CD4-positive, CD25-positive, alpha-beta regulatory T cell (primary cell): ENCODE data around the gene RLN1. TPM values are rescaled to one million over a fixed set of nuclear protein-coding genes. Genes with fewer than 3 reads are reported as not detected.
"Not testable (repeated sequence)": the region's sequence is repeated elsewhere in the genome, so short reads cannot be mapped to it uniquely, and the experiment has no call there.

Experiments used
- ATAC-seq, 2 donors: fragments of 150-1000 bp; cut with Tn5 transposase; one replicate each; pipeline ENCODE4 v1.10.0; 2021; ENCODE audit warnings: low read depth in 2 of 2, moderate number of reproducible peaks in 2 of 2, moderate library complexity in 1 of 2
- DNase-seq, 3 donors: peaks; one replicate each; pipeline versions ENCODE4 v3.0.0 to v3.0.0-alpha.2; 2012 to 2022; ENCODE audit warnings: mixed read lengths in 1 of 3
- H3K27ac ChIP-seq: one replicate; pipeline ENCODE4 v1.7.0; 2013; ENCODE audit warnings: mild to moderate bottlenecking, low read length; ENCODE audit not compliant: insufficient read depth, poor library complexity, severe bottlenecking
- H3K27me3 ChIP-seq: one replicate; pipeline ENCODE4 v1.7.0; 2013; ENCODE audit warnings: low read length; ENCODE audit not compliant: control insufficient read depth, insufficient read depth
- H3K36me3 ChIP-seq: one replicate; pipeline ENCODE4 v1.7.0; 2013; ENCODE audit warnings: mild to moderate bottlenecking, low read length, moderate library complexity; ENCODE audit not compliant: control insufficient read depth, insufficient read depth
- H3K4me1 ChIP-seq: 2 replicates; pipeline ENCODE4 v1.7.0; 2013; ENCODE audit warnings: mild to moderate bottlenecking, low read length; ENCODE audit not compliant: insufficient read depth, control insufficient read depth, poor library complexity, severe bottlenecking
- H3K4me3 ChIP-seq: one replicate; pipeline ENCODE4 v1.7.0; 2013; ENCODE audit warnings: low read depth, mild to moderate bottlenecking, low read length, moderate library complexity
- H3K9me3 ChIP-seq, 2 experiments: 1 replicate in 1 of 2; 2 replicates in 1 of 2; pipeline ENCODE4 v1.7.0; 2013; ENCODE audit warnings: low read length in 2 of 2, mild to moderate bottlenecking in 1 of 2, moderate library complexity in 1 of 2; ENCODE audit not compliant: control insufficient read depth in 2 of 2
- H3K27ac Mint-ChIP-seq, 3 donors: one replicate each; pipeline ENCODE4 v1.8.0; 2020 to 2022; ENCODE audit warnings: mild to moderate bottlenecking in 3 of 3, mixed read lengths in 3 of 3, moderate library complexity in 2 of 3
- H3K27me3 Mint-ChIP-seq: one replicate; pipeline ENCODE4 v1.8.0; 2022; ENCODE audit warnings: mild to moderate bottlenecking, mixed read lengths
- H3K36me3 Mint-ChIP-seq: one replicate; pipeline ENCODE4 v1.8.0; 2020; ENCODE audit warnings: mixed read lengths
- H3K4me1 Mint-ChIP-seq, 4 donors: one replicate each; pipeline ENCODE4 v1.8.0; 2020 to 2022; ENCODE audit warnings: mixed read lengths in 4 of 4, mild to moderate bottlenecking in 1 of 4
- H3K4me3 Mint-ChIP-seq, 4 donors: one replicate each; pipeline ENCODE4 v1.8.0; 2020 to 2022; ENCODE audit warnings: mild to moderate bottlenecking in 4 of 4, mixed read lengths in 4 of 4, moderate library complexity in 3 of 4
- H3K9me3 Mint-ChIP-seq, 7 donors: one replicate each; pipeline ENCODE4 v1.8.0; 2020 to 2022; ENCODE audit warnings: mixed read lengths in 7 of 7, mild to moderate bottlenecking in 3 of 7, moderate library complexity in 2 of 7
- polyA plus RNA-seq, 4 donors: library from polyadenylated mRNA; unstranded; fragments of 300-500 nt; fragmentation: Illumina TruSeq; gene quantifications; one replicate each; pipeline ENCODE4 v1.2.3, GENCODE V29; 2021
- total RNA-seq: library from RNA; stranded (reverse); gene quantifications from one replicate; pipeline ENCODE4 v1.2.3, GENCODE V29; 2022

RLN1 gene
- total and polyA plus RNA-seq, 5 donors from 2014 or later = 0.79 to 3.2 (median 2.6) TPM

- not testable (repeated sequence) for H3K4me3 ChIP-seq, H3K36me3 ChIP-seq, H3K4me1 ChIP-seq, H3K4me1 Mint-ChIP-seq, H3K27me3 ChIP-seq, H3K27me3 Mint-ChIP-seq, H3K27ac Mint-ChIP-seq, H3K27ac ChIP-seq, DNase-seq, ATAC-seq, H3K4me3 Mint-ChIP-seq
- Mint-ChIP-seq H3K36me3 (peaks cover 37% of the 10 kb centered on the region), H3K9me3 (peaks cover 0 to 18% (median 4%) of the 10 kb centered on the region in 7 donors)
- peaks cover 15 to 18% of the 10 kb centered on the region in 2 experiments for H3K9me3 ChIP-seq
These were observed 23.3 kb downstream of the RLN1 start for GRCh38 chr9:5316406-5316805.

GRCh38 chr9:5315187-5315923 is 24.3 kb downstream of the RLN1 start:
- H3K36me3 Mint-ChIP-seq = peaks cover 33% of the 10 kb centered on the region

GRCh38 chr9:5310851-5311250 is 28.8 kb downstream of the RLN1 start:
- DNase-seq = no peak
- Mint-ChIP-seq H3K36me3 (peaks cover 18% of the 10 kb centered on the region), H3K9me3 (peaks cover 0 to 13% (median 6%) of the 10 kb centered on the region in 7 donors), H3K27ac (no peak overlapping the region), H3K4me1 (peaks cover 0 to 3% (median 0%) of the 10 kb centered on the region in 4 donors), H3K27me3 (peaks cover 38% of the 10 kb centered on the region), H3K4me3 (no peak overlapping the region)
- ATAC-seq = no peak
- Histone ChIP-seq H3K27ac (no peak overlapping the region), H3K27me3 (no peaks in the 10 kb centered on the region), H3K4me1 (no peaks in the 10 kb centered on the region), H3K4me3 (no peak overlapping the region), H3K9me3 (peaks cover 11 to 17% of the 10 kb centered on the region in 2 experiments), H3K36me3 (no peaks in the 10 kb centered on the region)

More at GRCh38 chr9:5315187-5315923, 24.3 kb downstream of the RLN1 start:
- Histone ChIP-seq H3K4me1 (no peaks in the 10 kb centered on the region), H3K36me3 (no peaks in the 10 kb centered on the region), H3K27ac (no peak overlapping the region), H3K9me3 (peaks cover 15 to 18% of the 10 kb centered on the region in 2 experiments), H3K27me3 (no peaks in the 10 kb centered on the region), H3K4me3 (no peak overlapping the region)
- H3K4me1 Mint-ChIP-seq = peaks cover 0 to 3% (median 0%) of the 10 kb centered on the region in 4 donors
- peak overlapping the region in 1 of 3 donors; percentile 27 for H3K27ac Mint-ChIP-seq
- H3K27me3 Mint-ChIP-seq = peaks cover 15% of the 10 kb centered on the region
- ATAC-seq (no peak), DNase-seq (no peak)
- H3K9me3 Mint-ChIP-seq = peaks cover 0 to 18% (median 6%) of the 10 kb centered on the region in 7 donors
- peak overlapping the region in 1 of 4 donors; percentile 61 for H3K4me3 Mint-ChIP-seq

- H3K4me3 Mint-ChIP-seq = peak overlapping the region in 1 of 4 donors; percentile 54
- DNase-seq (no peak), ATAC-seq (no peak)
- Histone ChIP-seq H3K4me1 (peaks cover 8% of the 10 kb centered on the region), H3K36me3 (no peaks in the 10 kb centered on the region), H3K9me3 (no peaks in the 10 kb centered on the region), H3K27ac (no peak overlapping the region), H3K27me3 (no peaks in the 10 kb centered on the region), H3K4me3 (no peak overlapping the region)
- no peaks in the 10 kb centered on the region for H3K9me3 Mint-ChIP-seq
- peaks cover 3% of the 10 kb centered on the region for H3K36me3 Mint-ChIP-seq
- peaks cover 10 to 22% (median 11%) of the 10 kb centered on the region in 4 donors for H3K4me1 Mint-ChIP-seq
- no peak overlapping the region for H3K27ac Mint-ChIP-seq
- peaks cover 26% of the 10 kb centered on the region for H3K27me3 Mint-ChIP-seq
These were observed 33.9 kb downstream of the RLN1 start for GRCh38 chr9:5305741-5306140.

GRCh38 chr9:5303840-5304795 is 35.6 kb downstream of the RLN1 start, which contains the start of gene RLN2:
TSS of gene RLN2 (minus strand) at chr9:5304716. CDS start at chr9:5304580, 136 bp downstream.
- H3K36me3 ChIP-seq, H3K4me1 ChIP-seq, H3K27ac ChIP-seq, H3K27me3 ChIP-seq, H3K9me3 ChIP-seq, H3K9me3 Mint-ChIP-seq, H3K36me3 Mint-ChIP-seq: not testable (repeated sequence)
- DNase-seq (peak in 2 of 3 donors; percentile 16 to 39), ATAC-seq (peak; percentile 99 to 100)
- H3K4me3 ChIP-seq = peak within 1 kb of the TSS; percentile 15
- Mint-ChIP-seq H3K4me3 (peak within 1 kb of the TSS; percentile 73 to 90 (median 79)), H3K27me3 (peaks cover 18% of the 10 kb centered on the region), H3K27ac (peak within 1 kb of the TSS; percentile 32 to 86 (median 75)), H3K4me1 (peaks cover 10 to 24% (median 11%) of the 10 kb centered on the region in 4 donors)

- no peaks in the 10 kb centered on the region for H3K36me3 ChIP-seq
- H3K27me3 ChIP-seq = no peaks in the 10 kb centered on the region
- H3K9me3 ChIP-seq = no peaks in the 10 kb centered on the region
- peak overlapping the region; percentile 16 to 70 (median 54) for H3K4me3 Mint-ChIP-seq
- H3K4me3 ChIP-seq = no peak overlapping the region
- H3K4me1 ChIP-seq = peaks cover 8% of the 10 kb centered on the region
- peaks cover 10 to 24% (median 11%) of the 10 kb centered on the region in 4 donors for H3K4me1 Mint-ChIP-seq
- peak overlapping the region in 2 of 3 donors; percentile 16 to 79 for H3K27ac Mint-ChIP-seq
- DNase-seq (peak in 1 of 3 donors; percentile 15), ATAC-seq (no peak)
- H3K9me3 Mint-ChIP-seq = peaks cover 0 to 8% (median 0%) of the 10 kb centered on the region in 7 donors
- H3K36me3 Mint-ChIP-seq = peaks cover 7% of the 10 kb centered on the region
- H3K27me3 Mint-ChIP-seq = peaks cover 7% of the 10 kb centered on the region
- no peak overlapping the region for H3K27ac ChIP-seq
These were observed 38.1 kb downstream of the RLN1 start for GRCh38 chr9:5301544-5301943.

- peaks cover 0 to under 1% (median 0%) of the 10 kb centered on the region in 4 donors for H3K4me1 Mint-ChIP-seq
- H3K36me3 Mint-ChIP-seq = peaks cover 11% of the 10 kb centered on the region
These were observed 47.5 kb downstream of the RLN1 start for GRCh38 chr9:5292141-5292540.

More at GRCh38 chr9:5292141-5292540, 47.5 kb downstream of the RLN1 start:
- Histone ChIP-seq H3K4me3 (no peak overlapping the region), H3K27ac (no peak overlapping the region), H3K9me3 (peaks cover 2 to 5% of the 10 kb centered on the region in 2 experiments), H3K27me3 (no peaks in the 10 kb centered on the region), H3K4me1 (no peaks in the 10 kb centered on the region), H3K36me3 (no peaks in the 10 kb centered on the region)
- H3K9me3 Mint-ChIP-seq = peaks cover 0 to 23% (median 4%) of the 10 kb centered on the region in 7 donors
- H3K27ac Mint-ChIP-seq = no peak overlapping the region
- DNase-seq = no peak
- peaks cover 5% of the 10 kb centered on the region for H3K27me3 Mint-ChIP-seq
- ATAC-seq = no peak
- no peak overlapping the region for H3K4me3 Mint-ChIP-seq
